Spleen (tissue), 7 donors: ENCODE results near the gene UBE2D2.
"Not testable (repeated sequence)": the region's sequence is repeated elsewhere in the genome, so short reads cannot be mapped to it uniquely, and the experiment has no call there.

Experiments
- POLR2AphosphoS5 ChIP-seq, 3 donors: sonication (generic); formaldehyde crosslinking; IDR thresholded peaks; one replicate each; pipeline ENCODE4 v1.5.1; 2017; ENCODE audit warnings: antibody characterized with exemption in 3 of 3
- TF ChIP-seq, protein P1 (sequence below), 11 experiments: fragments of 200-600 bp in 7 of 11; fragments of 450-650 bp in 4 of 11; sonication (generic) in 4 of 11; IDR thresholded peaks in 8 of 11; conservative IDR thresholded peaks in 3 of 11; 1 replicate in 7 of 11; 2 replicates in 4 of 11; pipeline versions ENCODE4 v1.4.0 to v1.8.0; 2016 to 2021; ENCODE audit warnings: antibody characterized with exemption in 11 of 11, inconsistent platforms in 4 of 11, mild to moderate bottlenecking in 1 of 11
- donor health status: DM: no; HTN: no; CAD: no; lungs with moderate emphysema.
- donor health status: DM: no; HTN: no; CAD: no.
- donor health status: DM: no; HTN: no; CAD: no.

DNA sequence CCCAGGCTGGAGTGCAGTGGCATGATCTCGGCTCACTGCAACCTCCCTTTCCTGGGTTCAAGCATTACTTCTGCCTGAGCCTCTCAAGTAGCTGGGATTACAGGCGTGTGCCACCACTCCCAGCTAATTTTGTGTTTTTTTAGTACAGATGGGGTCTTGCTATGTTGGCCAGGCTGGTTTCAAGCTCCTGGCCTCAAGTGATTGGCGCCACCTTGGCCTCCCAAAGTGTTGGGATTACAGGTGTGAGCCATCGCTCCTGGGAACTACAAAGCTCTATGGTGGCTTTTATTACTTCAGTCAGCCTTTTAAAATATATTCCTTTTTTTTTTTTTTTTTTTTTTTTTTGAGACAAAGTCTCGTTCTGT is 37.4 kb downstream of the UBE2D2 start:
- TF ChIP-seq, protein P1, sequence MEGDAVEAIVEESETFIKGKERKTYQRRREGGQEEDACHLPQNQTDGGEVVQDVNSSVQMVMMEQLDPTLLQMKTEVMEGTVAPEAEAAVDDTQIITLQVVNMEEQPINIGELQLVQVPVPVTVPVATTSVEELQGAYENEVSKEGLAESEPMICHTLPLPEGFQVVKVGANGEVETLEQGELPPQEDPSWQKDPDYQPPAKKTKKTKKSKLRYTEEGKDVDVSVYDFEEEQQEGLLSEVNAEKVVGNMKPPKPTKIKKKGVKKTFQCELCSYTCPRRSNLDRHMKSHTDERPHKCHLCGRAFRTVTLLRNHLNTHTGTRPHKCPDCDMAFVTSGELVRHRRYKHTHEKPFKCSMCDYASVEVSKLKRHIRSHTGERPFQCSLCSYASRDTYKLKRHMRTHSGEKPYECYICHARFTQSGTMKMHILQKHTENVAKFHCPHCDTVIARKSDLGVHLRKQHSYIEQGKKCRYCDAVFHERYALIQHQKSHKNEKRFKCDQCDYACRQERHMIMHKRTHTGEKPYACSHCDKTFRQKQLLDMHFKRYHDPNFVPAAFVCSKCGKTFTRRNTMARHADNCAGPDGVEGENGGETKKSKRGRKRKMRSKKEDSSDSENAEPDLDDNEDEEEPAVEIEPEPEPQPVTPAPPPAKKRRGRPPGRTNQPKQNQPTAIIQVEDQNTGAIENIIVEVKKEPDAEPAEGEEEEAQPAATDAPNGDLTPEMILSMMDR (IDR thresholded peaks at IDR 0.05 in 8 of 11, conservative IDR thresholded peaks at IDR 0.05 in 3 of 11): not testable (repeated sequence)
- TF ChIP-seq POLR2AphosphoS5 (IDR thresholded peaks at IDR 0.05): not testable (repeated sequence)
